Smooth muscle cell (in vitro differentiated cells): Measurements from ENCODE around the gene DSCAML1. TPM values are rescaled to one million over a fixed set of nuclear protein-coding genes. Genes with fewer than 3 reads are reported as not detected.

ENCODE experiments used
- DNase-seq: peaks from one replicate; lab custom pipeline; 2025; ENCODE audit not compliant: unreplicated experiment; lab: John Stamatoyannopoulos, UW
- H2AFZ ChIP-seq: fragments of 200-600 bp; sonication (generic); 2 replicates; pipeline ENCODE4 v1.6.0; 2016; ENCODE audit warnings: antibody characterized with exemption, low read depth, mild to moderate bottlenecking
- H3F3A ChIP-seq: fragments of 200-600 bp; sonication (generic); 2 replicates; pipeline ENCODE4 v1.6.0; 2017; ENCODE audit warnings: antibody characterized with exemption, low read depth
- H3K27ac ChIP-seq: fragments of 200-600 bp; sonication (generic); 2 replicates; pipeline ENCODE4 v1.5.1; 2016; ENCODE audit warnings: low read depth, mild to moderate bottlenecking
- H3K27me3 ChIP-seq: fragments of 200-600 bp; sonication (generic); 2 replicates; pipeline ENCODE4 v1.6.1; 2016; ENCODE audit warnings: low read depth, mild to moderate bottlenecking
- H3K36me3 ChIP-seq: fragments of 200-600 bp; sonication (generic); 2 replicates; pipeline ENCODE4 v1.5.1; 2016; ENCODE audit warnings: low read depth
- H3K4me1 ChIP-seq: fragments of 200-600 bp; sonication (generic); 2 replicates; pipeline ENCODE4 v1.5.1; 2016; ENCODE audit warnings: low read depth
- H3K4me2 ChIP-seq: fragments of 200-600 bp; sonication (generic); 2 replicates; pipeline ENCODE4 v1.6.0; 2016; ENCODE audit warnings: mild to moderate bottlenecking
- H3K4me3 ChIP-seq: fragments of 200-600 bp; sonication (generic); 2 replicates; pipeline ENCODE4 v1.5.1; 2016; ENCODE audit warnings: mild to moderate bottlenecking
- H3K79me2 ChIP-seq: fragments of 200-600 bp; sonication (generic); 2 replicates; pipeline ENCODE4 v1.6.0; 2016; ENCODE audit warnings: low read depth, mild to moderate bottlenecking
- H3K9ac ChIP-seq: fragments of 200-600 bp; sonication (generic); 2 replicates; pipeline ENCODE4 v1.6.0; 2016; ENCODE audit warnings: low read depth
- H3K9me3 ChIP-seq: fragments of 200-600 bp; sonication (generic); replicated peaks from 2 replicates; pipeline ENCODE4 v1.5.1; 2016; ENCODE audit warnings: low read depth
- H4K20me1 ChIP-seq: fragments of 200-600 bp; sonication (generic); 2 replicates; pipeline ENCODE4 v1.6.0; 2016; ENCODE audit warnings: low read depth
- CTCF ChIP-seq: fragments of 200-600 bp; sonication (generic); IDR thresholded peaks from 2 replicates; pipeline ENCODE4 v1.5.1; 2017; ENCODE audit warnings: borderline replicate concordance, mild to moderate bottlenecking, antibody characterized with exemption; ENCODE audit not compliant: insufficient read depth, poor library complexity, severe bottlenecking
- WGBS: methylation state at CpG from one replicate; pipeline ENCODE4 v1.1.7; 2016; ENCODE audit warnings: low lambda C conversion rate; 5-methylcytosine and 5-hydroxymethylcytosine counted together
- polyA plus RNA-seq: library from polyadenylated mRNA; unstranded; fragments of >200 nt; fragmentation: Nextera tagmentation; extraction: Ambion mirVana; gene quantifications from 2 replicates; pipeline ENCODE4 v1.2.1, GENCODE V29; 2016
- total RNA-seq: library from RNA; depleted of rRNA; stranded (reverse); fragments of >200 nt; gene quantifications from 2 replicates; pipeline ENCODE4 v1.2.3, GENCODE V29; 2014

DSCAML1 gene
- total and polyA plus RNA-seq, 2 experiments from 2014 or later, result 0.22 TPM; not detected in 1

- Histone ChIP-seq H3K4me3 (no peak overlapping the region), H3K27ac (no peak overlapping the region), H3K9ac (no peak overlapping the region), H3K36me3 (no peaks in the 10 kb centered on the region), H3K27me3 (peaks cover 48% of the 10 kb centered on the region), H3K9me3 (no peaks in the 10 kb centered on the region), H3K4me1 (no peaks in the 10 kb centered on the region), H4K20me1 (no peaks in the 10 kb centered on the region), H2AFZ (no peak overlapping the region), H3K79me2 (no peaks in the 10 kb centered on the region), H3F3A (no peaks in the 10 kb centered on the region), H3K4me2 (no peak overlapping the region)
- DNase-seq, result no peak
- 92% methylated on average over 6 of the region's 6 CpGs for WGBS
- TF ChIP-seq CTCF, result no peak
Measured at GRCh38 chr11:117771197-117771596, 25.8 kb downstream of the DSCAML1 start.

GRCh38 chr11:117770061-117770460 lies 27.0 kb downstream of the DSCAML1 start:
- Histone ChIP-seq H3K36me3 (no peaks in the 10 kb centered on the region), H3K4me2 (no peak overlapping the region), H3K4me3 (no peak overlapping the region), H3K9ac (no peak overlapping the region), H3K79me2 (no peaks in the 10 kb centered on the region), H2AFZ (no peak overlapping the region), H3K27me3 (peaks cover 44% of the 10 kb centered on the region), H3K27ac (no peak overlapping the region), H3F3A (no peaks in the 10 kb centered on the region), H3K4me1 (no peaks in the 10 kb centered on the region), H3K9me3 (no peaks in the 10 kb centered on the region), H4K20me1 (no peaks in the 10 kb centered on the region)
- 92% methylated on average over 4 of the region's 4 CpGs for WGBS
- TF ChIP-seq CTCF, result no peak
- no peak for DNase-seq

GRCh38 chr11:117769533-117769932 lies 27.5 kb downstream of the DSCAML1 start:
- H3F3A ChIP-seq, result no peaks in the 10 kb centered on the region
- no peak overlapping the region for H3K27ac ChIP-seq
- DNase-seq, result no peak

More at GRCh38 chr11:117769533-117769932, 27.5 kb downstream of the DSCAML1 start:
- no peak for TF ChIP-seq CTCF
- H3K79me2 ChIP-seq, result no peaks in the 10 kb centered on the region
- no peak overlapping the region for H3K9ac ChIP-seq
- no peak overlapping the region for H3K4me2 ChIP-seq
- H3K36me3 ChIP-seq, result no peaks in the 10 kb centered on the region
- no peaks in the 10 kb centered on the region for H3K4me1 ChIP-seq
- no peaks in the 10 kb centered on the region for H3K9me3 ChIP-seq
- H2AFZ ChIP-seq, result no peak overlapping the region
- peaks cover 39% of the 10 kb centered on the region for H3K27me3 ChIP-seq
- WGBS, result 93% methylated on average over 2 of the region's 2 CpGs
- H4K20me1 ChIP-seq, result no peaks in the 10 kb centered on the region
- no peak overlapping the region for H3K4me3 ChIP-seq
